GM12872 (cell line): ENCODE results near the gene SCGB3A1.

Experiments used
- TF ChIP-seq, protein P1 (sequence below): IDR thresholded peaks from 3 replicates; pipeline ENCODE4 v1.5.1; 2011; ENCODE audit warnings: low read depth, mild to moderate bottlenecking, low read length, moderate library complexity; ENCODE audit not compliant: insufficient read depth

Gene SCGB3A1

GRCh38 chr5:180545248-180545647 lies 46.1 kb downstream of the SCGB3A1 start:
- TF ChIP-seq, protein P1, sequence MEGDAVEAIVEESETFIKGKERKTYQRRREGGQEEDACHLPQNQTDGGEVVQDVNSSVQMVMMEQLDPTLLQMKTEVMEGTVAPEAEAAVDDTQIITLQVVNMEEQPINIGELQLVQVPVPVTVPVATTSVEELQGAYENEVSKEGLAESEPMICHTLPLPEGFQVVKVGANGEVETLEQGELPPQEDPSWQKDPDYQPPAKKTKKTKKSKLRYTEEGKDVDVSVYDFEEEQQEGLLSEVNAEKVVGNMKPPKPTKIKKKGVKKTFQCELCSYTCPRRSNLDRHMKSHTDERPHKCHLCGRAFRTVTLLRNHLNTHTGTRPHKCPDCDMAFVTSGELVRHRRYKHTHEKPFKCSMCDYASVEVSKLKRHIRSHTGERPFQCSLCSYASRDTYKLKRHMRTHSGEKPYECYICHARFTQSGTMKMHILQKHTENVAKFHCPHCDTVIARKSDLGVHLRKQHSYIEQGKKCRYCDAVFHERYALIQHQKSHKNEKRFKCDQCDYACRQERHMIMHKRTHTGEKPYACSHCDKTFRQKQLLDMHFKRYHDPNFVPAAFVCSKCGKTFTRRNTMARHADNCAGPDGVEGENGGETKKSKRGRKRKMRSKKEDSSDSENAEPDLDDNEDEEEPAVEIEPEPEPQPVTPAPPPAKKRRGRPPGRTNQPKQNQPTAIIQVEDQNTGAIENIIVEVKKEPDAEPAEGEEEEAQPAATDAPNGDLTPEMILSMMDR: no peak

GRCh38 chr5:180541710-180542109 lies 49.6 kb downstream of the SCGB3A1 start:
- TF ChIP-seq, protein P1: no peak
